HepG2 (cell line): ENCODE data around the gene ICAM5. TPM values are rescaled to one million over a fixed set of nuclear protein-coding genes. Genes with fewer than 3 reads are reported as not detected.

ENCODE experiments used
- EZH2 ChIP-seq: conservative IDR thresholded peaks from 2 replicates; pipeline ENCODE4 v1.6.1; 2012; ENCODE audit warnings: mild to moderate bottlenecking, low read depth, low read length, moderate library complexity
- GZF1 ChIP-seq: sonication (generic); formaldehyde crosslinking; IDR thresholded peaks from 2 replicates; pipeline ENCODE4 v1.5.1; 2020; ENCODE audit warnings: mild to moderate bottlenecking, missing genetic modification reagents
- HNRNPL ChIP-seq: fragments of 200-400 bp; formaldehyde crosslinking; IDR thresholded peaks from 2 replicates; pipeline ENCODE4 v1.6.1; 2017; ENCODE audit warnings: mild to moderate bottlenecking, low read depth, low read length
- IRX3 ChIP-seq: sonication (generic); formaldehyde crosslinking; IDR thresholded peaks from 2 replicates; pipeline ENCODE4 v1.8.1; 2023; ENCODE audit warnings: mild to moderate bottlenecking, low read depth, missing genetic modification reagents, borderline replicate concordance
- KLF13 ChIP-seq: sonication (generic); formaldehyde crosslinking; IDR thresholded peaks from 2 replicates; pipeline ENCODE4 v1.4.0; 2020; ENCODE audit warnings: mild to moderate bottlenecking, missing genetic modification reagents
- KLF16 ChIP-seq, 2 experiments: sonication (generic) in 1 of 2; formaldehyde crosslinking in 1 of 2; IDR thresholded peaks; 2 replicates each; pipeline versions ENCODE4 v1.6.1 to v1.8.0; 2016 to 2023; ENCODE audit warnings: missing genetic modification reagents in 2 of 2, missing compliant biosample characterization in 1 of 2
- MIER2 ChIP-seq: IDR thresholded peaks from 2 replicates; pipeline ENCODE4 v1.6.1; 2016; ENCODE audit warnings: missing biosample characterization, missing genetic modification reagents
- NFE2L2 ChIP-seq: fragments of 150-350 bp; IDR thresholded peaks from 2 replicates; pipeline ENCODE4 v1.6.1; 2014; ENCODE audit warnings: low read length
- NR2F1 ChIP-seq, 2 experiments: fragments of 450-650 bp in 1 of 2; formaldehyde crosslinking in 1 of 2; IDR thresholded peaks; 2 replicates each; pipeline versions ENCODE4 v1.5.0 to v1.6.1; 2016 to 2020; ENCODE audit warnings: mild to moderate bottlenecking in 1 of 2, missing compliant biosample characterization in 1 of 2, missing genetic modification reagents in 1 of 2, moderate library complexity in 1 of 2
- SETDB1 ChIP-seq: sonication (generic); formaldehyde crosslinking; IDR thresholded peaks from 2 replicates; pipeline ENCODE4 v1.5.1; 2020; ENCODE audit warnings: missing genetic modification reagents, mild to moderate bottlenecking, borderline replicate concordance
- SYNCRIP ChIP-seq: fragments of 200-400 bp; formaldehyde crosslinking; IDR thresholded peaks from 2 replicates; pipeline ENCODE4 v1.6.1; 2018; ENCODE audit warnings: mild to moderate bottlenecking, low read depth, low read length; ENCODE audit not compliant: insufficient read depth
- ZBTB42 ChIP-seq: sonication (generic); formaldehyde crosslinking; IDR thresholded peaks from 2 replicates; pipeline ENCODE4 v1.5.0; 2020; ENCODE audit warnings: mild to moderate bottlenecking, missing genetic modification reagents
- ZFP62 ChIP-seq: sonication (generic); formaldehyde crosslinking; IDR thresholded peaks from 2 replicates; pipeline ENCODE4 v1.4.0; 2020; ENCODE audit warnings: missing genetic modification reagents
- ZNF3 ChIP-seq: IDR thresholded peaks from 2 replicates; pipeline ENCODE4 v1.7.0; 2017; ENCODE audit warnings: inconsistent platforms
- ZNF331 ChIP-seq: sonication (generic); formaldehyde crosslinking; IDR thresholded peaks from 2 replicates; pipeline ENCODE4 v1.4.0; 2020; ENCODE audit warnings: missing genetic modification reagents
- ZNF333 ChIP-seq: sonication (generic); formaldehyde crosslinking; IDR thresholded peaks from 2 replicates; pipeline ENCODE4 v1.4.0; 2020; ENCODE audit warnings: mild to moderate bottlenecking, missing genetic modification reagents, borderline replicate concordance
- ZNF724P ChIP-seq: sonication (generic); formaldehyde crosslinking; IDR thresholded peaks from 2 replicates; pipeline ENCODE4 v1.8.0; 2022; ENCODE audit warnings: missing genetic modification reagents, borderline replicate concordance
- ZSCAN20 ChIP-seq: sonication (generic); formaldehyde crosslinking; IDR thresholded peaks from 2 replicates; pipeline ENCODE4 v1.4.0; 2020; ENCODE audit warnings: missing genetic modification reagents, mild to moderate bottlenecking, borderline replicate concordance
- polyA plus RNA-seq, 8 experiments: library from polyadenylated mRNA; depleted of rRNA in 3 of 8; stranded (reverse) in 7 of 8; unstranded in 1 of 8; fragments of >200 nt; fragmentation: Illumina TruSeq in 4 of 8; extraction: Trizol in 4 of 8; gene quantifications; 2 replicates each; pipeline versions ENCODE4 v1.2.1 to v1.2.3, GENCODE V29; 2011 to 2016; ENCODE audit warnings: low read depth in 4 of 8, missing spikeins in 1 of 8, mixed read lengths in 1 of 8; ENCODE audit not compliant: insufficient read depth in 1 of 8
- total RNA-seq, 5 experiments: library from RNA; depleted of rRNA; stranded (reverse); fragments of >200 nt; fragmentation: Illumina TruSeq; extraction: Trizol; gene quantifications; 2 replicates each; pipeline ENCODE4 v1.2.3, GENCODE V29; 2016; ENCODE audit warnings: low read depth in 1 of 5
- TF ChIP-seq, protein P1 (sequence below): sonication (generic); formaldehyde crosslinking; conservative IDR thresholded peaks from 2 replicates; pipeline ENCODE4 v1.8.0; 2022; ENCODE audit warnings: low read depth, missing genetic modification reagents
- TF ChIP-seq, protein P2 (sequence below): sonication (generic); formaldehyde crosslinking; conservative IDR thresholded peaks from 2 replicates; pipeline ENCODE4 v1.8.0; 2022; ENCODE audit warnings: missing genetic modification reagents
- TF ChIP-seq, protein P3 (sequence below): sonication (generic); formaldehyde crosslinking; IDR thresholded peaks from 2 replicates; pipeline ENCODE4 v1.4.0; 2020; ENCODE audit warnings: missing genetic modification reagents
- TF ChIP-seq, protein P4 (sequence below): sonication (generic); formaldehyde crosslinking; IDR thresholded peaks from 2 replicates; pipeline ENCODE4 v1.4.0; 2020; ENCODE audit warnings: mild to moderate bottlenecking, missing genetic modification reagents
- TF ChIP-seq, protein P5 (sequence below): sonication (generic); formaldehyde crosslinking; IDR thresholded peaks from 2 replicates; pipeline ENCODE4 v1.8.0; 2022; ENCODE audit warnings: mild to moderate bottlenecking, missing genetic modification reagents, borderline replicate concordance

The ICAM5 gene
- total and polyA plus RNA-seq, 2 of the 13 experiments (the other 11 are each of a cell fraction or from before 2014, with no cell fraction given) = 0.46 to 1.6 TPM

DNA sequence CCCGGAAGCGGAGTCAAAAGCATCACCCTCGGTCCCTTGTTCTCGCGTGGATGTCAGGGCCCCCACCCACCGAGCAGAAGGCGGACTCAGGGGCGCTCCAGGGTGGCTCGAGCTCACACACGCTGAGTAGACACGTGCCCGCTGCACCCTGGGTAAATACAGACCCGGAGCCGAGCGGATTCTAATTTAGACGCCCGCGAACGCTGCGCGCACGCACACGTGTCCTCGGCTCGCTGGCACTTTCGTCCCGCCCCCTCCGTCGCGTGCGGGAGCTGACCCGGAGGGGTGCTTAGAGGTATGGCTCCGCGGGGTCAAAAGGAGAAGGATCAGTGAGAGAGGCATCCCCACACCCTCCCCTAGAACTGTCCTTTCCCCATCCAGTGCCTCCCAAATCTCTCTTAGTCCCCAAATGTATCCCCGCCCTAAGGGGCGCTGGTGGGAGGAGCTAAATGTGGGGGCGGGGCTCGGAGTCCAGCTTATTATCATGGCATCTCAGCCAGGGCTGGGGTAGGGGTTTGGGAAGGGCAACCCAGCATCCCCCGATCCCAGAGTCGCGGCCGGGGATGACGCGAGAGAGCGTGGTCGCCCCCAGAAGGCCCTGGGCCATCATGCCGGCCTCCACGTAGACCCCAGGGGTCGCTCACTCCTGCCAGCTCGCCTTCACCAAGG, 451 bp upstream of the ICAM5 start (continued):
- TF ChIP-seq, protein P1, sequence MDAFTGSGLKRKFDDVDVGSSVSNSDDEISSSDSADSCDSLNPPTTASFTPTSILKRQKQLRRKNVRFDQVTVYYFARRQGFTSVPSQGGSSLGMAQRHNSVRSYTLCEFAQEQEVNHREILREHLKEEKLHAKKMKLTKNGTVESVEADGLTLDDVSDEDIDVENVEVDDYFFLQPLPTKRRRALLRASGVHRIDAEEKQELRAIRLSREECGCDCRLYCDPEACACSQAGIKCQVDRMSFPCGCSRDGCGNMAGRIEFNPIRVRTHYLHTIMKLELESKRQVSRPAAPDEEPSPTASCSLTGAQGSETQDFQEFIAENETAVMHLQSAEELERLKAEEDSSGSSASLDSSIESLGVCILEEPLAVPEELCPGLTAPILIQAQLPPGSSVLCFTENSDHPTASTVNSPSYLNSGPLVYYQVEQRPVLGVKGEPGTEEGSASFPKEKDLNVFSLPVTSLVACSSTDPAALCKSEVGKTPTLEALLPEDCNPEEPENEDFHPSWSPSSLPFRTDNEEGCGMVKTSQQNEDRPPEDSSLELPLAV (CRISPR knock-in tag) = no peak
- TF ChIP-seq GZF1 (CRISPR knock-in tag) (no peak), KLF16 (CRISPR knock-in tag; IDR thresholded peaks at IDR 0.05) (no peak), SETDB1 (CRISPR knock-in tag) (no peak), IRX3 (no peak), NR2F1 (CRISPR knock-in tag; IDR thresholded peaks at IDR 0.05) (no peak), ZBTB42 (CRISPR knock-in tag) (no peak), ZNF331 (no peak), EZH2 (no peak), ZFP62 (CRISPR knock-in tag) (no peak), KLF13 (CRISPR knock-in tag) (no peak), ZNF3 (no peak), NFE2L2 (no peak), SYNCRIP (no peak), ZNF333 (CRISPR knock-in tag) (no peak), HNRNPL (no peak), MIER2 (no peak), ZNF724P (CRISPR knock-in tag) (no peak), ZSCAN20 (CRISPR knock-in tag) (no peak)
- TF ChIP-seq, protein P2, sequence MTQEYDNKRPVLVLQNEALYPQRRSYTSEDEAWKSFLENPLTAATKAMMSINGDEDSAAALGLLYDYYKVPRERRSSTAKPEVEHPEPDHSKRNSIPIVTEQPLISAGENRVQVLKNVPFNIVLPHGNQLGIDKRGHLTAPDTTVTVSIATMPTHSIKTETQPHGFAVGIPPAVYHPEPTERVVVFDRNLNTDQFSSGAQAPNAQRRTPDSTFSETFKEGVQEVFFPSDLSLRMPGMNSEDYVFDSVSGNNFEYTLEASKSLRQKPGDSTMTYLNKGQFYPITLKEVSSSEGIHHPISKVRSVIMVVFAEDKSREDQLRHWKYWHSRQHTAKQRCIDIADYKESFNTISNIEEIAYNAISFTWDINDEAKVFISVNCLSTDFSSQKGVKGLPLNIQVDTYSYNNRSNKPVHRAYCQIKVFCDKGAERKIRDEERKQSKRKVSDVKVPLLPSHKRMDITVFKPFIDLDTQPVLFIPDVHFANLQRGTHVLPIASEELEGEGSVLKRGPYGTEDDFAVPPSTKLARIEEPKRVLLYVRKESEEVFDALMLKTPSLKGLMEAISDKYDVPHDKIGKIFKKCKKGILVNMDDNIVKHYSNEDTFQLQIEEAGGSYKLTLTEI (CRISPR knock-in tag) = no peak
- TF ChIP-seq, protein P3, sequence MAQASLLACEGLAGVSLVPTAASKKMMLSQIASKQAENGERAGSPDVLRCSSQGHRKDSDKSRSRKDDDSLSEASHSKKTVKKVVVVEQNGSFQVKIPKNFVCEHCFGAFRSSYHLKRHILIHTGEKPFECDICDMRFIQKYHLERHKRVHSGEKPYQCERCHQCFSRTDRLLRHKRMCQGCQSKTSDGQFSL = no peak
- TF ChIP-seq, protein P4, sequence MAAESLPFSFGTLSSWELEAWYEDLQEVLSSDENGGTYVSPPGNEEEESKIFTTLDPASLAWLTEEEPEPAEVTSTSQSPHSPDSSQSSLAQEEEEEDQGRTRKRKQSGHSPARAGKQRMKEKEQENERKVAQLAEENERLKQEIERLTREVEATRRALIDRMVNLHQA = no peak
- TF ChIP-seq, protein P5, sequence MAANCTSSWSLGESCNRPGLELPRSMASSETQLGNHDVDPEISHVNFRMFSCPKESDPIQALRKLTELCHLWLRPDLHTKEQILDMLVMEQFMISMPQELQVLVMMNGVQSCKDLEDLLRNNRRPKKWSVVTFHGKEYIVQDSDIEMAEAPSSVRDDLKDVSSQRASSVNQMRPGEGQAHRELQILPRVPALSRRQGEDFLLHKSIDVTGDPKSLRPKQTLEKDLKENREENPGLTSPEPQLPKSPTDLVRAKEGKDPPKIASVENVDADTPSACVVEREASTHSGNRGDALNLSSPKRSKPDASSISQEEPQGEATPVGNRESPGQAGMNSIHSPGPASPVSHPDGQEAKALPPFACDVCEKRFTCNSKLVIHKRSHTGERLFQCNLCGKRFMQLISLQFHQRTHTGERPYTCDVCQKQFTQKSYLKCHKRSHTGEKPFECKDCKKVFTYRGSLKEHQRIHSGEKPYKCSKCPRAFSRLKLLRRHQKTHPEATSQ (CRISPR knock-in tag) = no peak
